Measurements from ENCODE around the gene PTPRD.

- TF ChIP-seq POLR2AphosphoS5 (IDR thresholded peaks at IDR 0.05; ENCODE audit: borderline replicate concordance, low read depth, low read length) (no peak), EZH2 (IDR thresholded peaks at IDR 0.05) (no peak)
These were observed 1996.4 kb downstream of the PTPRD start for GRCh38 chr9:8616414-8616813.
